HepG2 (cell line): ENCODE measurements around the gene TFRC. TPM values are rescaled to one million over a fixed set of nuclear protein-coding genes. Genes with fewer than 3 reads are reported as not detected.

ENCODE experiments used
- ATAC-seq: fragments of 200-7000 bp; cut with Tn5 transposase; 3 replicates; pipeline ENCODE4 v1.9.1; 2020; ENCODE audit warnings: mild to moderate bottlenecking, moderate library complexity
- BruUV-seq: library from RNA; stranded (reverse); fragments of 400-500 nt; replicated peaks from 2 replicates; lab custom pipeline; 2021; lab: Mats Ljungman, UMichigan
- CTCF ChIA-PET: fragments of 300-600 bp; formaldehyde crosslinking; extraction: SDS; loops from one replicate; lab custom pipeline; 2021; ENCODE audit warnings: low total read pairs, inconsistent platforms, low intra/inter-chr PET ratio; lab: Yijun Ruan, JAX
- POLR2A ChIA-PET: fragments of 350-600 bp; sonication (Branson Sonifier 250); formaldehyde crosslinking; loops from one replicate; lab custom pipeline; 2020; ENCODE audit warnings: antibody characterized with exemption, inconsistent platforms; lab: Yijun Ruan, JAX
- DNase-seq: peaks from one replicate; pipeline ENCODE4 v3.0.0-alpha.2; 2015; ENCODE audit warnings: low spot score
- FAIRE-seq: peaks from 3 replicates; lab custom pipeline; 2011; peaks lifted over from hg19 to GRCh38; lab: Jason Lieb, UNC
- H2AFZ ChIP-seq: one replicate; pipeline ENCODE4 v1.6.1; 2011; ENCODE audit warnings: low read length, inconsistent platforms
- H3K27ac ChIP-seq: fragments of 300-600 bp; 3 replicates; pipeline ENCODE4 v1.8.0; 2011; ENCODE audit warnings: mixed run types, mild to moderate bottlenecking, mixed read lengths, low read length, inconsistent platforms; ENCODE audit not compliant: insufficient read depth; ENCODE audit errors: extremely low read length
- H3K27me3 ChIP-seq, 2 experiments: fragments of 200-600 bp in 1 of 2; 2 replicates in 1 of 2; 3 replicates in 1 of 2; pipeline versions ENCODE4 v1.6.0 to v1.8.0; 2011; ENCODE audit warnings: low read length in 2 of 2, mild to moderate bottlenecking in 2 of 2, moderate library complexity in 2 of 2, inconsistent platforms in 1 of 2; ENCODE audit not compliant: insufficient read depth in 2 of 2, control insufficient read depth in 1 of 2
- H3K36me3 ChIP-seq, 2 experiments: fragments of 200-600 bp in 1 of 2; replicated peaks in 1 of 2; 2 replicates in 1 of 2; 3 replicates in 1 of 2; pipeline versions ENCODE4 v1.5.1 to v1.8.0; 2011; ENCODE audit warnings: low read length in 2 of 2, inconsistent platforms in 1 of 2; ENCODE audit not compliant: insufficient read depth in 2 of 2, control insufficient read depth in 1 of 2
- H3K4me1 ChIP-seq: 2 replicates; pipeline ENCODE4 v1.5.1; 2012; ENCODE audit warnings: low read length, inconsistent platforms; ENCODE audit not compliant: insufficient read depth
- H3K4me2 ChIP-seq: 2 replicates; pipeline ENCODE4 v1.6.0; 2011; ENCODE audit warnings: low read depth, low read length, inconsistent platforms
- H3K4me3 ChIP-seq, 3 experiments: fragments of 200-600 bp in 1 of 3; sonication (generic), shearing (Covaris generic) in 1 of 3; replicated peaks in 1 of 3; 2 replicates each; pipeline ENCODE4 v1.5.1; 2011 to 2016; ENCODE audit warnings: low read length in 3 of 3, inconsistent platforms in 2 of 3, low read depth in 2 of 3, mild to moderate bottlenecking in 2 of 3, control low read depth in 1 of 3, mixed read lengths in 1 of 3; ENCODE audit not compliant: insufficient read depth in 1 of 3
- H3K79me2 ChIP-seq: one replicate; pipeline ENCODE4 v1.6.1; 2011; ENCODE audit warnings: low read length, inconsistent platforms; ENCODE audit not compliant: insufficient read depth
- H3K9ac ChIP-seq: 2 replicates; pipeline ENCODE4 v1.6.0; 2011; ENCODE audit warnings: mild to moderate bottlenecking, low read depth, low read length, inconsistent platforms; ENCODE audit not compliant: insufficient read depth
- H3K9me3 ChIP-seq: 2 replicates; pipeline ENCODE4 v1.5.1; 2012; ENCODE audit warnings: mild to moderate bottlenecking, low read length
- H4K20me1 ChIP-seq: 2 replicates; pipeline ENCODE4 v1.6.0; 2011; ENCODE audit warnings: inconsistent platforms, mild to moderate bottlenecking, low read length, moderate library complexity; ENCODE audit not compliant: insufficient read depth
- CHCHD3 ChIP-seq: sonication (generic); formaldehyde crosslinking; IDR thresholded peaks from 2 replicates; pipeline ENCODE4 v1.8.0; 2022; ENCODE audit warnings: mild to moderate bottlenecking, missing genetic modification reagents, moderate library complexity
- HBP1 ChIP-seq: IDR thresholded peaks from 2 replicates; pipeline ENCODE4 v1.6.1; 2016; ENCODE audit warnings: low read depth, control low read depth
- HOXA5 ChIP-seq: sonication (generic); formaldehyde crosslinking; IDR thresholded peaks from 2 replicates; pipeline ENCODE4 v1.4.0; 2020; ENCODE audit warnings: missing genetic modification reagents
- JARID2 ChIP-seq: sonication (generic); formaldehyde crosslinking; IDR thresholded peaks from 2 replicates; pipeline ENCODE4 v1.8.1; 2023; ENCODE audit warnings: missing genetic modification reagents, inconsistent platforms; ENCODE audit not compliant: insufficient replicate concordance
- MED13 ChIP-seq: sonication (generic); formaldehyde crosslinking; IDR thresholded peaks from 2 replicates; pipeline ENCODE4 v1.5.0; 2020; ENCODE audit warnings: missing genetic modification reagents
- NFIC ChIP-seq: IDR thresholded peaks from 2 replicates; pipeline ENCODE4 v1.6.1; 2012; ENCODE audit warnings: mild to moderate bottlenecking, low read length, inconsistent platforms
- NONO ChIP-seq, 2 experiments: fragments of 450-650 bp in 1 of 2; sonication (generic) in 1 of 2; formaldehyde crosslinking in 1 of 2; IDR thresholded peaks in 1 of 2; conservative IDR thresholded peaks in 1 of 2; 2 replicates each; pipeline versions ENCODE4 v1.6.1 to v1.8.0; 2017 to 2022; ENCODE audit warnings: mild to moderate bottlenecking in 1 of 2, missing genetic modification reagents in 1 of 2, moderate library complexity in 1 of 2
- SALL2 ChIP-seq: sonication (generic); formaldehyde crosslinking; IDR thresholded peaks from 2 replicates; pipeline ENCODE4 v1.8.1; 2023; ENCODE audit warnings: mild to moderate bottlenecking, missing genetic modification reagents, inconsistent platforms
- SIN3A ChIP-seq: IDR thresholded peaks from 2 replicates; pipeline ENCODE4 v1.6.1; 2011; ENCODE audit warnings: low read depth, mild to moderate bottlenecking, control low read depth, low read length, borderline replicate concordance
- THYN1 ChIP-seq: sonication (generic); formaldehyde crosslinking; IDR thresholded peaks from 2 replicates; pipeline ENCODE4 v1.8.1; 2023; ENCODE audit warnings: low read depth, mild to moderate bottlenecking, moderate library complexity, missing genetic modification reagents, borderline replicate concordance
- ZBTB46 ChIP-seq: sonication (generic); formaldehyde crosslinking; IDR thresholded peaks from 2 replicates; pipeline ENCODE4 v1.4.0; 2020; ENCODE audit warnings: mild to moderate bottlenecking, missing genetic modification reagents, borderline replicate concordance
- ZFP36L2 ChIP-seq: sonication (generic); formaldehyde crosslinking; IDR thresholded peaks from 2 replicates; pipeline ENCODE4 v1.4.0; 2020; ENCODE audit warnings: missing genetic modification reagents
- ZFP90 ChIP-seq: sonication (generic); formaldehyde crosslinking; IDR thresholded peaks from 2 replicates; pipeline ENCODE4 v1.8.0; 2022; ENCODE audit warnings: missing genetic modification reagents, mild to moderate bottlenecking, inconsistent platforms, borderline replicate concordance
- ZNF224 ChIP-seq: sonication (generic); formaldehyde crosslinking; IDR thresholded peaks from 2 replicates; pipeline ENCODE4 v1.5.0; 2020; ENCODE audit warnings: mild to moderate bottlenecking, missing genetic modification reagents
- ZNF230 ChIP-seq: sonication (generic); formaldehyde crosslinking; IDR thresholded peaks from 2 replicates; pipeline ENCODE4 v1.4.0; 2020; ENCODE audit warnings: mild to moderate bottlenecking, missing genetic modification reagents
- ZNF546 ChIP-seq: sonication (generic); formaldehyde crosslinking; conservative IDR thresholded peaks from 2 replicates; pipeline ENCODE4 v1.8.1; 2023; ENCODE audit warnings: mild to moderate bottlenecking, missing genetic modification reagents
- ZNF564 ChIP-seq: sonication (generic); formaldehyde crosslinking; IDR thresholded peaks from 2 replicates; pipeline ENCODE4 v1.8.1; 2023; ENCODE audit warnings: mild to moderate bottlenecking, missing genetic modification reagents
- ZNF800 ChIP-seq: sonication (generic); formaldehyde crosslinking; IDR thresholded peaks from 2 replicates; pipeline ENCODE4 v1.4.0; 2020; ENCODE audit warnings: missing genetic modification reagents
- ZNF816 ChIP-seq: sonication (generic); formaldehyde crosslinking; IDR thresholded peaks from 2 replicates; pipeline ENCODE4 v1.8.0; 2022; ENCODE audit warnings: missing genetic modification reagents, mild to moderate bottlenecking, borderline replicate concordance
- ZSCAN21 ChIP-seq: sonication (generic); formaldehyde crosslinking; IDR thresholded peaks from 2 replicates; pipeline ENCODE4 v1.8.0; 2022; ENCODE audit warnings: mild to moderate bottlenecking, missing genetic modification reagents, moderate library complexity, borderline replicate concordance
- WGBS: methylation state at CpG from one replicate; pipeline ENCODE4 v1.1.6; 2017; ENCODE audit warnings: low lambda C conversion rate; 5-methylcytosine and 5-hydroxymethylcytosine counted together
- in situ Hi-C: cut with HindIII; loops from 2 replicates; pipeline ENCODE4 v1.10.0; 2017; ENCODE audit warnings: low pct_unique_long_range_greater_than_20kb; ENCODE audit not compliant: extremely low pct_ligation_motif_present
- intact Hi-C: fragments of 100-400 bp; cut with micrococcal nuclease; formaldehyde crosslinking; loops from one replicate; pipeline ENCODE4 v1.10.0; 2022; ENCODE audit not compliant: unreplicated experiment
- polyA plus RNA-seq, 8 experiments: library from polyadenylated mRNA; depleted of rRNA in 3 of 8; stranded (reverse) in 7 of 8; unstranded in 1 of 8; fragments of >200 nt; fragmentation: Illumina TruSeq in 4 of 8; extraction: Trizol in 4 of 8; gene quantifications; 2 replicates each; pipeline versions ENCODE4 v1.2.1 to v1.2.3, GENCODE V29; 2011 to 2016; ENCODE audit warnings: low read depth in 4 of 8, missing spikeins in 1 of 8, mixed read lengths in 1 of 8; ENCODE audit not compliant: insufficient read depth in 1 of 8
- total RNA-seq, 5 experiments: library from RNA; depleted of rRNA; stranded (reverse); fragments of >200 nt; fragmentation: Illumina TruSeq; extraction: Trizol; gene quantifications; 2 replicates each; pipeline ENCODE4 v1.2.3, GENCODE V29; 2016; ENCODE audit warnings: low read depth in 1 of 5

TFRC gene
- total and polyA plus RNA-seq, 2 of the 13 experiments (the other 11 are each of a cell fraction or from before 2014, with no cell fraction given): 188 to 274 TPM

GRCh38 chr3:196055240-196055639, 26.6 kb downstream of the TFRC start:
- H2AFZ ChIP-seq: no peak overlapping the region
- intact Hi-C loops (no loop called here), in situ Hi-C loops (no loop called here)
- FAIRE-seq: no peak
- peak overlapping the region; percentile 43 for H3K27ac ChIP-seq
- H3K9ac ChIP-seq: no peak overlapping the region
- ChIA-PET CTCF (no interaction called here), POLR2A (no interaction called here)
- no peaks in the 10 kb centered on the region for H3K27me3 ChIP-seq
- BruUV-seq: no TSS peak
- TF ChIP-seq ZNF230 (CRISPR knock-in tag): no peak
- 0 out of 2 replicates have a peak, but pooled peaks have one; percentile 30 for TF ChIP-seq ZFP90 (CRISPR knock-in tag)
- 0 out of 2 replicates have a peak, but pooled peaks have one; percentile 11 for TF ChIP-seq SALL2
- no peak for TF ChIP-seq HBP1
- no peak for TF ChIP-seq SIN3A
- TF ChIP-seq JARID2 (CRISPR knock-in tag): no peak
- no peak for TF ChIP-seq MED13 (CRISPR knock-in tag)
- TF ChIP-seq HOXA5 (CRISPR knock-in tag): 0 out of 2 replicates have a peak, but pooled peaks have one; percentile 3
- TF ChIP-seq ZNF224 (CRISPR knock-in tag): no peak
- 0 out of 2 replicates have a peak, but pooled peaks have one; percentile 31 for TF ChIP-seq ZNF816
- no peak for TF ChIP-seq THYN1
- TF ChIP-seq NFIC: 0 out of 2 replicates have a peak, but pooled peaks have one; percentile 15
- TF ChIP-seq ZSCAN21: no peak
- TF ChIP-seq ZBTB46: 0 out of 2 replicates have a peak, but pooled peaks have one; percentile 10
- TF ChIP-seq ZFP36L2 (CRISPR knock-in tag): no peak
- no peak for TF ChIP-seq CHCHD3 (CRISPR knock-in tag)
- TF ChIP-seq ZNF546 (CRISPR knock-in tag): no peak
- no peak for TF ChIP-seq ZNF564 (CRISPR knock-in tag)
- peak; percentile 31; the same call in 1 of the 2 replicates for TF ChIP-seq ZNF800
- TF ChIP-seq NONO (IDR thresholded peaks at IDR 0.05): no peak
- no peak for TF ChIP-seq NONO (CRISPR knock-in tag; conservative IDR thresholded peaks at IDR 0.05)
- no peak overlapping the region for H3K4me3 ChIP-seq
- H3K9me3 ChIP-seq: no peaks in the 10 kb centered on the region
- H3K36me3 ChIP-seq: peaks cover 38 to 93% of the 10 kb centered on the region in 2 experiments
- DNase-seq: no peak
- ATAC-seq: no peak
- 92% methylated on average over 8 of the region's 8 CpGs for WGBS
- H3K79me2 ChIP-seq: no peaks in the 10 kb centered on the region
- peaks cover 26% of the 10 kb centered on the region for H3K4me1 ChIP-seq
- no peak overlapping the region for H3K4me2 ChIP-seq
- peaks cover 22% of the 10 kb centered on the region for H4K20me1 ChIP-seq
